CD14-positive monocyte (primary cell): ENCODE measurements around the gene LAT. TPM values are rescaled to one million over a fixed set of nuclear protein-coding genes. Genes with fewer than 3 reads are reported as not detected.

ENCODE experiments used
- DNase-seq, 3 donors: peaks; one replicate each; pipeline ENCODE4 v3.0.0-alpha.2; 2011 to 2022
- H2AFZ ChIP-seq: 2 replicates; pipeline ENCODE4 v1.6.0; 2012; ENCODE audit warnings: mild to moderate bottlenecking, low read depth, low read length, inconsistent platforms; ENCODE audit not compliant: insufficient read depth, poor library complexity, severe bottlenecking
- H3K27ac ChIP-seq, 2 donors: 1 replicate in 1 of 2; 2 replicates in 1 of 2; pipeline ENCODE4 v1.5.1; 2012 to 2013; ENCODE audit warnings: low read length in 2 of 2, control low read depth in 1 of 2, inconsistent platforms in 1 of 2, low read depth in 1 of 2, mild to moderate bottlenecking in 1 of 2
- H3K27me3 ChIP-seq, 2 donors: one replicate each; pipeline versions ENCODE4 v1.6.0 to v1.6.1; 2011 to 2013; ENCODE audit warnings: low read length in 2 of 2; ENCODE audit not compliant: control insufficient read depth in 2 of 2, insufficient read depth in 2 of 2
- H3K36me3 ChIP-seq, 2 donors: replicated peaks in 1 of 2; 1 replicate in 1 of 2; 2 replicates in 1 of 2; pipeline versions ENCODE4 v1.5.1 to v1.6.1; 2012 to 2013; ENCODE audit warnings: low read length in 2 of 2, control low read depth in 1 of 2, inconsistent platforms in 1 of 2, mild to moderate bottlenecking in 1 of 2; ENCODE audit not compliant: insufficient read depth in 2 of 2, control insufficient read depth in 1 of 2
- H3K4me1 ChIP-seq, 2 donors: 1 replicate in 1 of 2; 2 replicates in 1 of 2; pipeline versions ENCODE4 v1.5.1 to v1.6.1; 2012 to 2013; ENCODE audit warnings: low read length in 2 of 2, control low read depth in 1 of 2, inconsistent platforms in 1 of 2, mild to moderate bottlenecking in 1 of 2, moderate library complexity in 1 of 2; ENCODE audit not compliant: insufficient read depth in 2 of 2, control insufficient read depth in 1 of 2
- H3K4me2 ChIP-seq: replicated peaks from 2 replicates; pipeline ENCODE3; 2012; ENCODE audit warnings: low read length, moderate library complexity, mild to moderate bottlenecking; ENCODE audit not compliant: poor library complexity, severe bottlenecking; ENCODE audit errors: extremely low read depth
- H3K4me3 ChIP-seq, 3 experiments: fragments of 200-600 bp in 1 of 3; sonication (generic) in 1 of 3; replicated peaks in 1 of 3; 1 replicate in 2 of 3; 2 replicates in 1 of 3; pipeline ENCODE4 v1.5.1; 2011 to 2013; ENCODE audit warnings: low read length in 3 of 3, mild to moderate bottlenecking in 3 of 3, control low read depth in 2 of 3, low read depth in 2 of 3, inconsistent platforms in 1 of 3, moderate library complexity in 1 of 3
- H3K79me2 ChIP-seq: 2 replicates; pipeline ENCODE4 v1.6.0; 2012; ENCODE audit warnings: mild to moderate bottlenecking, control low read depth, inconsistent platforms, low read length, moderate library complexity; ENCODE audit not compliant: insufficient read depth
- H3K9ac ChIP-seq: 2 replicates; pipeline ENCODE4 v1.6.0; 2017; ENCODE audit warnings: low read length, mild to moderate bottlenecking; ENCODE audit not compliant: insufficient read depth, poor library complexity, severe bottlenecking
- H3K9me3 ChIP-seq, 2 donors: replicated peaks in 1 of 2; 1 replicate in 1 of 2; 2 replicates in 1 of 2; pipeline versions ENCODE4 v1.5.1 to v1.6.1; 2012 to 2013; ENCODE audit warnings: low read length in 2 of 2, control low read depth in 1 of 2; ENCODE audit not compliant: control insufficient read depth in 1 of 2, insufficient read depth in 1 of 2
- H4K20me1 ChIP-seq: 2 replicates; pipeline ENCODE4 v1.6.0; 2012; ENCODE audit warnings: mild to moderate bottlenecking, low read length, control low read depth, moderate library complexity; ENCODE audit not compliant: insufficient read depth
- H3K27ac Mint-ChIP-seq, 7 donors: one replicate each; pipeline ENCODE4 v1.8.0; 2020; ENCODE audit warnings: mild to moderate bottlenecking in 7 of 7, mixed read lengths in 7 of 7, moderate library complexity in 6 of 7, inconsistent platforms in 2 of 7
- H3K27me3 Mint-ChIP-seq, 3 donors: one replicate each; pipeline ENCODE4 v1.8.0; 2021 to 2022; ENCODE audit warnings: low read depth in 3 of 3, mild to moderate bottlenecking in 3 of 3, mixed read lengths in 3 of 3, moderate library complexity in 3 of 3, inconsistent platforms in 1 of 3
- H3K36me3 Mint-ChIP-seq, 2 donors: one replicate each; pipeline ENCODE4 v1.8.0; 2020; ENCODE audit warnings: mixed read lengths in 2 of 2, inconsistent platforms in 1 of 2, mild to moderate bottlenecking in 1 of 2
- H3K4me1 Mint-ChIP-seq: one replicate; pipeline ENCODE4 v1.8.0; 2020; ENCODE audit warnings: mild to moderate bottlenecking, mixed read lengths
- H3K4me3 Mint-ChIP-seq, 2 donors: one replicate each; pipeline ENCODE4 v1.8.0; 2020; ENCODE audit warnings: mild to moderate bottlenecking in 2 of 2, mixed read lengths in 2 of 2, moderate library complexity in 1 of 2
- H3K9me3 Mint-ChIP-seq, 7 donors: one replicate each; pipeline ENCODE4 v1.8.0; 2020 to 2022; ENCODE audit warnings: mixed read lengths in 7 of 7, mild to moderate bottlenecking in 6 of 7, moderate library complexity in 6 of 7, inconsistent platforms in 2 of 7
- CTCF ChIP-seq: fragments of 200-600 bp; IDR thresholded peaks from one replicate; pipeline ENCODE4 v1.8.0; 2022; ENCODE audit warnings: antibody characterized with exemption, mild to moderate bottlenecking
- WGBS: methylation state at CpG from one replicate; pipeline ENCODE4 v1.1.5; 2013; ENCODE audit warnings: missing lambda C conversion rate; ENCODE audit not compliant: insufficient coverage; 5-methylcytosine and 5-hydroxymethylcytosine counted together
- intact Hi-C, 2 donors: fragments of 100-400 bp; cut with micrococcal nuclease; formaldehyde crosslinking; loops; one replicate each; pipeline versions ENCODE4 v1.15.0 to v1.15.1; 2023
- polyA plus RNA-seq, 3 donors: library from polyadenylated mRNA; depleted of rRNA in 1 of 3; unstranded in 2 of 3; stranded (reverse) in 1 of 3; fragments of 300-500 nt in 2 of 3; fragments of >200 nt in 1 of 3; fragmentation: Illumina TruSeq in 2 of 3; gene quantifications; 1 replicate in 2 of 3; 2 replicates in 1 of 3; pipeline ENCODE4 v1.2.3, GENCODE V29; 2012 to 2021

The LAT gene
- polyA plus RNA-seq, 3 donors, result 1.5 to 25.2 (median 1.9) TPM

DNA sequence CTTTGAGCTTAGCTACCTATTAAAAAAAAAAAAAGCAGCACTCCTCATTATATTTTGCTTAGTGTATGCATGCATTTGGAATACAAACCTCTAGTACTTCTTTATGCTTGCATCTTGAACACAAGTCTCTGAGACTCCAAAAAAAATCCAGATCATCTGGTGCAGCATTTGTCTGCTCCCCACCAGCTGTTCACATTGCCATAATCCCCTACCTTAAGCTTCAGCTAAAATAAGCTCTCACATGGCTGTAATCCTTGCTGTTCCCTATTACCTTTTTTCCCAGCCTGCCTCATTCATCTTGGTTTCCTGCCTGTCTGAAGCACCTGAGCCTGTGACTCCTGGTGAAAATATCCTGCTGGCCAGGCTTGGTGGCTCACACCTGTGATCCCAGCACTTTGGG is 41.6 kb upstream of the LAT start:
- H3K9me3 Mint-ChIP-seq, result peaks cover 0 to 3% (median 0%) of the 10 kb centered on the region in 7 donors
- Histone ChIP-seq H3K9me3 (no peaks in the 10 kb centered on the region), H4K20me1 (no peaks in the 10 kb centered on the region), H3K27ac (no peak overlapping the region), H3K27me3 (no peaks in the 10 kb centered on the region), H3K9ac (no peak overlapping the region), H3K4me2 (no peak overlapping the region), H3K4me3 (no peak overlapping the region), H3K79me2 (no peaks in the 10 kb centered on the region), H3K36me3 (no peaks in the 10 kb centered on the region), H3K4me1 (peaks cover 8 to 10% of the 10 kb centered on the region in 2 donors), H2AFZ (no peak overlapping the region)
- H3K4me3 Mint-ChIP-seq, result no peak overlapping the region
- H3K27ac Mint-ChIP-seq, result no peak overlapping the region
- no peak for TF ChIP-seq CTCF
- H3K27me3 Mint-ChIP-seq, result peaks cover 3 to 4% (median 4%) of the 10 kb centered on the region in 3 donors
- intact Hi-C loops, result no loop called here
- H3K4me1 Mint-ChIP-seq, result peaks cover 14% of the 10 kb centered on the region
- no peak for DNase-seq
- H3K36me3 Mint-ChIP-seq, result no peaks in the 10 kb centered on the region

DNA sequence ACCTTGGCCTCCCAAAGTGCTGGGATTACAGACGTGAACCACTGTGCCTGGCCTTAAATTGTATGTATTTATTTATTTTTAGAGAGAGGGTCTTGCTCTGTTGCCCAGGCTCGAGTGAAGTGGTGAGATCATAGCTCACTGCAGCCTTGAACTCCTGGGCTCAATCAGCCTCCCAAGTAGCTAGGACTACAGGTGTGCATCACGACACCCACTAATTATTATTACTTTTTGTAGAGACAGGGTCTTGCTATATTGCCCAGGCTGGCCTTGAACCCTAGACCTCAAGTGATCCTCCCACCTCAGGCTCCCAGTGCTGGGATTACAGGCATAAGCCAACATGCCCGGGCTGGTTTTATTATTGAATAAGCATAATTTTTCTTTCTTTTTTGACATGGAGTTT is 38.2 kb upstream of the LAT start:
- H3K36me3 Mint-ChIP-seq, result no peaks in the 10 kb centered on the region
- peaks cover 3% of the 10 kb centered on the region for H4K20me1 ChIP-seq
- no peak overlapping the region for H3K4me2 ChIP-seq
- H2AFZ ChIP-seq, result no peak overlapping the region
- TF ChIP-seq CTCF, result no peak
- no peak overlapping the region for H3K27ac Mint-ChIP-seq
- H3K9ac ChIP-seq, result no peak overlapping the region
- WGBS, result 88% methylated on average over 1 of the region's 4 CpGs
- no peak for DNase-seq
- H3K79me2 ChIP-seq, result peaks cover 9% of the 10 kb centered on the region
- peaks cover 18% of the 10 kb centered on the region for H3K4me1 Mint-ChIP-seq
- no peak overlapping the region for H3K4me3 Mint-ChIP-seq
- peaks cover 4 to 7% (median 4%) of the 10 kb centered on the region in 3 donors for H3K27me3 Mint-ChIP-seq
- no peaks in the 10 kb centered on the region for H3K9me3 ChIP-seq
- intact Hi-C loops, result loop anchor here in 1 of 2 donors (5.0 kb wide), 1 partner anchor 74 kb away; no protein-coding TSS in a partner anchor
- H3K4me3 ChIP-seq, result no peak overlapping the region
- H3K27ac ChIP-seq, result no peak overlapping the region
- H3K9me3 Mint-ChIP-seq, result peaks cover 0 to 2% (median 0%) of the 10 kb centered on the region in 7 donors
- H3K27me3 ChIP-seq, result no peaks in the 10 kb centered on the region
- H3K4me1 ChIP-seq, result peaks cover 15 to 21% of the 10 kb centered on the region in 2 donors
- no peaks in the 10 kb centered on the region for H3K36me3 ChIP-seq
